ENCODE measurements around the gene EPN1. TPM values are rescaled to one million over a fixed set of nuclear protein-coding genes. Genes with fewer than 3 reads are reported as not detected.

EPN1 gene
- total and polyA plus RNA-seq, 2 experiments from 2014 or later, result 47.1 to 223 TPM

GRCh38 chr19:55738302-55738701 is 63.3 kb downstream of the EPN1 start, which contains the start of gene NLRP9 (continued):
- TF ChIP-seq, protein P1, sequence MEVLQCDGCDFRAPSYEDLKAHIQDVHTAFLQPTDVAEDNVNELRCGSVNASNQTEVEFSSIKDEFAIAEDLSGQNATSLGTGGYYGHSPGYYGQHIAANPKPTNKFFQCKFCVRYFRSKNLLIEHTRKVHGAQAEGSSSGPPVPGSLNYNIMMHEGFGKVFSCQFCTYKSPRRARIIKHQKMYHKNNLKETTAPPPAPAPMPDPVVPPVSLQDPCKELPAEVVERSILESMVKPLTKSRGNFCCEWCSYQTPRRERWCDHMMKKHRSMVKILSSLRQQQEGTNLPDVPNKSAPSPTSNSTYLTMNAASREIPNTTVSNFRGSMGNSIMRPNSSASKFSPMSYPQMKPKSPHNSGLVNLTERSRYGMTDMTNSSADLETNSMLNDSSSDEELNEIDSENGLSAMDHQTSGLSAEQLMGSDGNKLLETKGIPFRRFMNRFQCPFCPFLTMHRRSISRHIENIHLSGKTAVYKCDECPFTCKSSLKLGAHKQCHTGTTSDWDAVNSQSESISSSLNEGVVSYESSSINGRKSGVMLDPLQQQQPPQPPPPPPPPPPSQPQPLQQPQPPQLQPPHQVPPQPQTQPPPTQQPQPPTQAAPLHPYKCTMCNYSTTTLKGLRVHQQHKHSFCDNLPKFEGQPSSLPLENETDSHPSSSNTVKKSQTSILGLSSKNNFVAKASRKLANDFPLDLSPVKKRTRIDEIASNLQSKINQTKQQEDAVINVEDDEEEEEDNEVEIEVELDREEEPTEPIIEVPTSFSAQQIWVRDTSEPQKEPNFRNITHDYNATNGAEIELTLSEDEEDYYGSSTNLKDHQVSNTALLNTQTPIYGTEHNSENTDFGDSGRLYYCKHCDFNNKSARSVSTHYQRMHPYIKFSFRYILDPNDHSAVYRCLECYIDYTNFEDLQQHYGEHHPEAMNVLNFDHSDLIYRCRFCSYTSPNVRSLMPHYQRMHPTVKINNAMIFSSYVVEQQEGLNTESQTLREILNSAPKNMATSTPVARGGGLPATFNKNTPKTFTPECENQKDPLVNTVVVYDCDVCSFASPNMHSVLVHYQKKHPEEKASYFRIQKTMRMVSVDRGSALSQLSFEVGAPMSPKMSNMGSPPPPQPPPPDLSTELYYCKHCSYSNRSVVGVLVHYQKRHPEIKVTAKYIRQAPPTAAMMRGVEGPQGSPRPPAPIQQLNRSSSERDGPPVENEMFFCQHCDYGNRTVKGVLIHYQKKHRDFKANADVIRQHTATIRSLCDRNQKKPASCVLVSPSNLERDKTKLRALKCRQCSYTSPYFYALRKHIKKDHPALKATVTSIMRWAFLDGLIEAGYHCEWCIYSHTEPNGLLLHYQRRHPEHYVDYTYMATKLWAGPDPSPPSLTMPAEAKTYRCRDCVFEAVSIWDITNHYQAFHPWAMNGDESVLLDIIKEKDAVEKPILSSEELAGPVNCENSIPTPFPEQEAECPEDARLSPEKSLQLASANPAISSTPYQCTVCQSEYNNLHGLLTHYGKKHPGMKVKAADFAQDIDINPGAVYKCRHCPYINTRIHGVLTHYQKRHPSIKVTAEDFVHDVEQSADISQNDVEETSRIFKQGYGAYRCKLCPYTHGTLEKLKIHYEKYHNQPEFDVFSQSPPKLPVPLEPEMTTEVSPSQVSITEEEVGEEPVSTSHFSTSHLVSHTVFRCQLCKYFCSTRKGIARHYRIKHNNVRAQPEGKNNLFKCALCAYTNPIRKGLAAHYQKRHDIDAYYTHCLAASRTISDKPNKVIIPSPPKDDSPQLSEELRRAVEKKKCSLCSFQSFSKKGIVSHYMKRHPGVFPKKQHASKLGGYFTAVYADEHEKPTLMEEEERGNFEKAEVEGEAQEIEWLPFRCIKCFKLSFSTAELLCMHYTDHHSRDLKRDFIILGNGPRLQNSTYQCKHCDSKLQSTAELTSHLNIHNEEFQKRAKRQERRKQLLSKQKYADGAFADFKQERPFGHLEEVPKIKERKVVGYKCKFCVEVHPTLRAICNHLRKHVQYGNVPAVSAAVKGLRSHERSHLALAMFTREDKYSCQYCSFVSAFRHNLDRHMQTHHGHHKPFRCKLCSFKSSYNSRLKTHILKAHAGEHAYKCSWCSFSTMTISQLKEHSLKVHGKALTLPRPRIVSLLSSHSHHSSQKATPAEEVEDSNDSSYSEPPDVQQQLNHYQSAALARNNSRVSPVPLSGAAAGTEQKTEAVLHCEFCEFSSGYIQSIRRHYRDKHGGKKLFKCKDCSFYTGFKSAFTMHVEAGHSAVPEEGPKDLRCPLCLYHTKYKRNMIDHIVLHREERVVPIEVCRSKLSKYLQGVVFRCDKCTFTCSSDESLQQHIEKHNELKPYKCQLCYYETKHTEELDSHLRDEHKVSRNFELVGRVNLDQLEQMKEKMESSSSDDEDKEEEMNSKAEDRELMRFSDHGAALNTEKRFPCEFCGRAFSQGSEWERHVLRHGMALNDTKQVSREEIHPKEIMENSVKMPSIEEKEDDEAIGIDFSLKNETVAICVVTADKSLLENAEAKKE (CRISPR knock-in tag; IDR thresholded peaks at IDR 0.05), result no peak

DNA sequence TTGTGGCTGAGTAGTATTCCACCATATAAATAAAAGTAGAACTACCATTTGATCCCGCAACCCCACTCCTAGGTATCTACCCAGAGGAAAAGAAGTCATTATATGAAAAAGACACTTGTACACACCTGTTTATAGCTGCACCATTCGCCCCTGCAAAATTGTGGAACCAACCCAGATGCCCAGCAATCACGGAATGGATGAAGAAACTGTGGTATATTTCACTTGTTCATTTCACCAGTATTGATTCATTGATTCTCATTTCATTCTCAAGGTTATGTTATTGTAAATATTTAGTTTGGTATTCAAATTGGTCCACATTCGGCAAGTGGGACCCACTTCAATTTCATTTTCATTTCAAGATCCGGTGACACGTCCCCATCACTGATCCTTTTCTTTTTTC is 75.7 kb downstream of the EPN1 start:
- Mint-ChIP-seq H3K4me3 (no peak overlapping the region), H3K27ac (no peak overlapping the region), H3K4me1 (no peaks in the 10 kb centered on the region), H3K27me3 (ENCODE audit: insufficient read depth, low read depth, poor library complexity) (no peaks in the 10 kb centered on the region), H3K9me3 (peaks cover 80% of the 10 kb centered on the region), H3K36me3 (ENCODE audit: low read depth) (peaks cover 31% of the 10 kb centered on the region; the same call in 2 of the 3 replicates)
- H3K79me2 ChIP-seq (replicated peaks; ENCODE audit: insufficient read depth), result no peaks in the 10 kb centered on the region
- H2AFZ ChIP-seq, result no peak overlapping the region
- no peaks in the 10 kb centered on the region for H3K27me3 ChIP-seq (ENCODE audit: insufficient read depth)
- H3F3A ChIP-seq (replicated peaks; ENCODE audit: low read depth), result no peaks in the 10 kb centered on the region
- H3K4me3 ChIP-seq, result no peak overlapping the region
- peaks cover 8% of the 10 kb centered on the region; the same call in 1 of the 2 replicates for H3K36me3 ChIP-seq (ENCODE audit: insufficient read depth)
- TF ChIP-seq STAT1 (IDR thresholded peaks at IDR 0.05; ENCODE audit: unreplicated experiment), result no peak
- TF ChIP-seq REST (IDR thresholded peaks at IDR 0.05; ENCODE audit: unreplicated experiment), result no peak
- no peak for TF ChIP-seq EZH2 (IDR thresholded peaks at IDR 0.05; ENCODE audit: low read depth, unreplicated experiment)
- no peak for TF ChIP-seq CTCF (conservative IDR thresholded peaks at IDR 0.05; ENCODE audit: low read depth in 2 of 2)
- TF ChIP-seq NANOG (IDR thresholded peaks at IDR 0.05; ENCODE audit: borderline replicate concordance), result no peak
- TF ChIP-seq ETS1 (IDR thresholded peaks at IDR 0.05), result no peak
- no peak overlapping the region for H3K27ac ChIP-seq (ENCODE audit: low read depth)
- H3K9me2 ChIP-seq (ENCODE audit: insufficient read depth), result no peaks in the 10 kb centered on the region
- no peak overlapping the region for H3K4me2 ChIP-seq
- no peaks in the 10 kb centered on the region for H3K4me1 ChIP-seq (ENCODE audit: insufficient read depth)
- DNase-seq (ENCODE audit: low spot score) (no peak), ATAC-seq (no peak)
- H4K20me1 ChIP-seq (replicated peaks; ENCODE audit: insufficient read depth), result no peaks in the 10 kb centered on the region

Measured in GM23338 (cell line).